Measurements from ENCODE around the gene CD7.

CD7 gene

DNA sequence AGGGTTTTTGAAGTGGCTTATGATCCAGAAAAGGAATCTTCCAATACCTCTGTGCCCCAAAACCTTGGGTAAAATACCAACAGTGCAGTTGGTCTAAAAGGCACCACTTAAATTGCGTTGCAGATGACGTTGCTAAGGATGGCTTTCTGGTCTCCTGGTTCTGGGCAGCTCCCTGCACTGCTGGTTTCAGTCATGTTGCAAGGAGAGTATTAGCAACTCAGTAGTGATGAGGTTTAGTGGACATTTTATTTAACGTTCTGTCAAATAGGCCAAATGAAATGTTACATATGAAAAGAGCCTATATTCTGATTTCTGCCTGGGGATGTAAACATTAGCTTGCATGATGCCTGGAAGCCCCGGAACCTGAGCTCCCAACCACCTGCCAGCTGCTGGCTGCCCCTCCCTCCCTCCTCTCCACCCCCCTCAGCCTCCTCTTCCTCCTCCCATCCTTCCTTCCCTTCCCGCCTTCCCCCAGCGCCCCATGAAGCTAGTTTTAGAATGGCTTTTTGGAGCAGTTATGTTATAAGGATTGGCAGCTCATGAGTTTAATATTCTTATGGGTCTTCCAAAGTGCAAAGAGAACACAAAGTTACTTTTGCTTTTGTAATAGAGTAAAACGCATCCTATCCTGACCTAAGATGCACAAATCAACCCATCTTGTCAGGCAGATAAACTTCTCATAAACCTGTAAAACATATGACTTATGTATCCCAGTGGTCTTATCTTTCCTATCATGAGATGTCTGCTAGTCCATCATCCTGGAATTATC, 20.7 kb downstream of the CD7 start:
- Histone ChIP-seq H3K27ac (ENCODE audit: low read depth, low read length) (peak overlapping the region; percentile 65), H3K9me2 (replicated peaks; ENCODE audit: control insufficient read depth, low read length) (no peaks in the 10 kb centered on the region), H3K9me3 (ENCODE audit: control insufficient read depth, insufficient read depth, low read length) (no peaks in the 10 kb centered on the region), H3F3A (ENCODE audit: control insufficient read depth, insufficient read depth) (peaks cover 22% of the 10 kb centered on the region), H3K4me1 (ENCODE audit: control insufficient read depth, low read length) (peaks cover 48% of the 10 kb centered on the region), H3K4me2 (ENCODE audit: low read length) (peak overlapping the region; percentile 98), H3K27me3 (ENCODE audit: control insufficient read depth, low read length) (no peaks in the 10 kb centered on the region; the same call in 1 of the 2 replicates), H3K79me2 (ENCODE audit: control insufficient read depth, low read length) (peaks cover 7% of the 10 kb centered on the region), H3K36me3 (ENCODE audit: control insufficient read depth, low read length) (no peaks in the 10 kb centered on the region), H4K20me1 (ENCODE audit: control insufficient read depth, insufficient read depth, low read depth, low read length) (no peaks in the 10 kb centered on the region), H3K4me3 (ENCODE audit: low read length) (peak overlapping the region; percentile 83)
- TF ChIP-seq EZH2phosphoT487 (IDR thresholded peaks at IDR 0.05; ENCODE audit: borderline replicate concordance, low read length) = no peak
- TF ChIP-seq, protein P1, sequence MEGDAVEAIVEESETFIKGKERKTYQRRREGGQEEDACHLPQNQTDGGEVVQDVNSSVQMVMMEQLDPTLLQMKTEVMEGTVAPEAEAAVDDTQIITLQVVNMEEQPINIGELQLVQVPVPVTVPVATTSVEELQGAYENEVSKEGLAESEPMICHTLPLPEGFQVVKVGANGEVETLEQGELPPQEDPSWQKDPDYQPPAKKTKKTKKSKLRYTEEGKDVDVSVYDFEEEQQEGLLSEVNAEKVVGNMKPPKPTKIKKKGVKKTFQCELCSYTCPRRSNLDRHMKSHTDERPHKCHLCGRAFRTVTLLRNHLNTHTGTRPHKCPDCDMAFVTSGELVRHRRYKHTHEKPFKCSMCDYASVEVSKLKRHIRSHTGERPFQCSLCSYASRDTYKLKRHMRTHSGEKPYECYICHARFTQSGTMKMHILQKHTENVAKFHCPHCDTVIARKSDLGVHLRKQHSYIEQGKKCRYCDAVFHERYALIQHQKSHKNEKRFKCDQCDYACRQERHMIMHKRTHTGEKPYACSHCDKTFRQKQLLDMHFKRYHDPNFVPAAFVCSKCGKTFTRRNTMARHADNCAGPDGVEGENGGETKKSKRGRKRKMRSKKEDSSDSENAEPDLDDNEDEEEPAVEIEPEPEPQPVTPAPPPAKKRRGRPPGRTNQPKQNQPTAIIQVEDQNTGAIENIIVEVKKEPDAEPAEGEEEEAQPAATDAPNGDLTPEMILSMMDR (IDR thresholded peaks at IDR 0.05; ENCODE audit: low read depth, low read length, poor library complexity, severe bottlenecking) = no peak

DNA sequence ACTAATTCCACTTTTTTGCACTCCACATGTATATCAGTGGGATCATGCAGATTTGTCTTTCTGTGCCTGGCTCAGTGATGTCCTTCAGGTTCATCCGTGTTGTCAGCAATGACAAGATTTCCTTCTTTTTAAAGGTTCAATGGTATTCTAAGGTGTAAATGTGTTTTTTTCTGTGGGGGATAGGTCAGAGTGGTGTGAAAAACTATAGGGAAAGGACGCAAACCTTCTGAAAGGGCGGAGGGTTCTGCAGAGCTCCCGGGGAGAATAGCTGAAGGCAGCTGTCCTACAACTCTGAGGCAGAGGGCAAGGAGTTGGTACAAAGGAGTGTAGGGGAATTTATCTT, 22.0 kb downstream of the CD7 start:
- Histone ChIP-seq H3K9me2 (replicated peaks; ENCODE audit: control insufficient read depth, low read length) (no peaks in the 10 kb centered on the region), H3K4me1 (ENCODE audit: control insufficient read depth, low read length) (peaks cover 45% of the 10 kb centered on the region), H3F3A (ENCODE audit: control insufficient read depth, insufficient read depth) (peaks cover 22% of the 10 kb centered on the region), H3K4me3 (ENCODE audit: low read length) (no peak overlapping the region), H4K20me1 (ENCODE audit: control insufficient read depth, insufficient read depth, low read depth, low read length) (no peaks in the 10 kb centered on the region), H3K27me3 (ENCODE audit: control insufficient read depth, low read length) (no peaks in the 10 kb centered on the region), H3K9me3 (ENCODE audit: control insufficient read depth, insufficient read depth, low read length) (no peaks in the 10 kb centered on the region), H3K36me3 (ENCODE audit: control insufficient read depth, low read length) (no peaks in the 10 kb centered on the region), H3K4me2 (ENCODE audit: low read length) (no peak overlapping the region), H3K79me2 (ENCODE audit: control insufficient read depth, low read length) (peaks cover 8% of the 10 kb centered on the region), H3K27ac (ENCODE audit: low read depth, low read length) (no peak overlapping the region)
- TF ChIP-seq EZH2phosphoT487 (IDR thresholded peaks at IDR 0.05; ENCODE audit: borderline replicate concordance, low read length) = no peak
- TF ChIP-seq, protein P1 (IDR thresholded peaks at IDR 0.05; ENCODE audit: low read depth, low read length, poor library complexity, severe bottlenecking) = no peak

DNA sequence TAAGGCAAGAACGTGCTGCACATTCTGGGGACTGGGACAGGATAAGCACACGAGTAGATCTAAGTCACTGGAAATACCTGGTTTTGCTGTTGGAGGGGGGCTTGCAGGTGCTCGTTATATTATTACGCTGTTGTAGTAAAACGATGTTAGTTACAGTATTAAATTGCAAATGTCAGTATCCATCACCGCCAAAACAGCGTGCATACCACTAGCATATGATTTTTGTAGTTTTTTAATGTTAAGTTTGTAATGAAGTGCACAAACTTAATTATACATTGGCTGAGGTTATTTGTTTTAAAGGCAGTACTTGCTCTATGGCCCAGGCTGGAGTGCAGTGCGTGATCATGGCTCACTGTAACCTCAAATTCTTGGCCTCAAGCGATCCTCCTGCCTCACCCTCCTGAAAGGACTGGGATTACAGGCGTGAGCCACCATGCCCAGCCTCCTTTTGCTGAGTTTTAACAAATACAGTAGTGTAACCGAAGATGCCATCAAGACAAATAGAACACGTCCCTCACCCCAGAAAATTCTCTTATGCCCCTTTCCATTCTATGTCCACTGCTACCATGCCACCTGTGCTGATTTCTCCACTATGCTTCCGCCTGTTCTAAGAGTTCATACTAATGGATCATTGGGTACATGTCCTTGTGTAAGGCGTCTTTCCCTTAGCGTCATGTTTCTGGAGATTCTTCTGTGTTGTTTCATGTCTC, 23.2 kb downstream of the CD7 start:
- H3K4me1 ChIP-seq (ENCODE audit: control insufficient read depth, low read length) = peaks cover 42% of the 10 kb centered on the region
- no peaks in the 10 kb centered on the region for H4K20me1 ChIP-seq (ENCODE audit: control insufficient read depth, insufficient read depth, low read depth, low read length)
- H3K27ac ChIP-seq (ENCODE audit: low read depth, low read length) = no peak overlapping the region
- no peak overlapping the region for H3K4me3 ChIP-seq (ENCODE audit: low read length)
- no peaks in the 10 kb centered on the region for H3K27me3 ChIP-seq (ENCODE audit: control insufficient read depth, low read length)
- H3K9me3 ChIP-seq (ENCODE audit: control insufficient read depth, insufficient read depth, low read length) = no peaks in the 10 kb centered on the region
- no peak for TF ChIP-seq EZH2phosphoT487 (IDR thresholded peaks at IDR 0.05; ENCODE audit: borderline replicate concordance, low read length)
- TF ChIP-seq, protein P1 (IDR thresholded peaks at IDR 0.05; ENCODE audit: low read depth, low read length, poor library complexity, severe bottlenecking) = no peak
- H3K9me2 ChIP-seq (replicated peaks; ENCODE audit: control insufficient read depth, low read length) = no peaks in the 10 kb centered on the region
- no peaks in the 10 kb centered on the region for H3K36me3 ChIP-seq (ENCODE audit: control insufficient read depth, low read length)
- H3F3A ChIP-seq (ENCODE audit: control insufficient read depth, insufficient read depth) = peaks cover 20% of the 10 kb centered on the region
- H3K79me2 ChIP-seq (ENCODE audit: control insufficient read depth, low read length) = peaks cover 8% of the 10 kb centered on the region
- H3K4me2 ChIP-seq (ENCODE audit: low read length) = peak overlapping the region; percentile 30; the same call in 1 of the 2 replicates

All from DOHH2 (cell line).